ENCODE measurements around the gene TMEM181. TPM values are rescaled to one million over a fixed set of nuclear protein-coding genes. Genes with fewer than 3 reads are reported as not detected.
"Not testable (repeated sequence)": the region's sequence is repeated elsewhere in the genome, so short reads cannot be mapped to it uniquely, and the experiment has no call there.

The TMEM181 gene
- total and polyA plus RNA-seq, 2 experiments from 2014 or later, result 17.9 to 21.0 TPM

GRCh38 chr6:158665332-158665731 is 105.4 kb downstream of the TMEM181 start:
- DNase-seq (ENCODE audit: low read depth in 1 of 2, low spot score in 1 of 2), result no peak

DNA sequence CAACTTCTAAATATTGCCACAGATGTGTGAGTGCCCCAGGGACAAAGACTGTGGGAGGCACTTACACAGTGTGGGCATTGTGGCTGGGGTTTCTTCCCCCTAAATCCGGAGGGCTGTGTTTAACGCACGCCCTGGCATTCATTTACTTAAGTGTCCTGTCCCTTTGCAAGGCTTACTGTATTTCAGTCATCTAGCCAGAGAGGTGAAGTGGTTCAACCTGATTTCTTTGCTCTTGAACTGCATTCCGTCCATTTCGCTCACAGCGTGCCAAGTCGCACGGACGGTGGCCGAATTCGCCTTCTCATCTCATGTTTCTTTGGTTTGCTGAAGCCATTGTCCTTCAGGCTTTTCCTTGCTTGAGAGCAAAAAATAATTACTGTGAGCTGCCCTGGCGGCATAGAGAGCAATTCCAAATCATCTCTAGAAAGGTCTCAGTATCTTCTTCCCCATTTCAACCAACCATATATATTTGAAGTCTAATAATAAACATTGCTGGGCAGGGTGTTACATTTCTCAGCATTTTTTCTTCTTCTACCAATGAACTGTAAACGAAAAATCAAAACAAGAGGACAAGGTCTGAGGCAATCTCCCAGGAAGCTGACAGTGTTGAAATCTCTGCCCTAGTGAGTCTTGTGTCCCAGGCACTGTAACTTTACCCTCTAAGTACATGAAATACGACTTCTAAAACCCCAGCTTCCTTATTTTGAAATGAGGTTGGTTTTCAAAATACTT is 106.9 kb downstream of the TMEM181 start:
- H3K27ac ChIP-seq, result peak overlapping the region; percentile 31
- DNase-seq (ENCODE audit: low read depth in 1 of 2, low spot score in 1 of 2), result peak in 1 of 2 donors; percentile 89
- no peak for TF ChIP-seq CTCF (IDR thresholded peaks at IDR 0.05; ENCODE audit: low read depth, low read length)

More at GRCh38 chr6:158665332-158665731, 105.4 kb downstream of the TMEM181 start:
- H3K9me3 ChIP-seq (ENCODE audit: low read depth), result no peaks in the 10 kb centered on the region
- no peak for TF ChIP-seq CTCF (IDR thresholded peaks at IDR 0.05; ENCODE audit: low read depth, low read length)
- no peaks in the 10 kb centered on the region for H3K36me3 ChIP-seq
- peaks cover 22% of the 10 kb centered on the region for H3K4me1 ChIP-seq (ENCODE audit: low read depth)
- H3K4me3 ChIP-seq, result no peak overlapping the region
- H3K27ac ChIP-seq, result no peak overlapping the region
- no peaks in the 10 kb centered on the region for H3K27me3 ChIP-seq

DNA sequence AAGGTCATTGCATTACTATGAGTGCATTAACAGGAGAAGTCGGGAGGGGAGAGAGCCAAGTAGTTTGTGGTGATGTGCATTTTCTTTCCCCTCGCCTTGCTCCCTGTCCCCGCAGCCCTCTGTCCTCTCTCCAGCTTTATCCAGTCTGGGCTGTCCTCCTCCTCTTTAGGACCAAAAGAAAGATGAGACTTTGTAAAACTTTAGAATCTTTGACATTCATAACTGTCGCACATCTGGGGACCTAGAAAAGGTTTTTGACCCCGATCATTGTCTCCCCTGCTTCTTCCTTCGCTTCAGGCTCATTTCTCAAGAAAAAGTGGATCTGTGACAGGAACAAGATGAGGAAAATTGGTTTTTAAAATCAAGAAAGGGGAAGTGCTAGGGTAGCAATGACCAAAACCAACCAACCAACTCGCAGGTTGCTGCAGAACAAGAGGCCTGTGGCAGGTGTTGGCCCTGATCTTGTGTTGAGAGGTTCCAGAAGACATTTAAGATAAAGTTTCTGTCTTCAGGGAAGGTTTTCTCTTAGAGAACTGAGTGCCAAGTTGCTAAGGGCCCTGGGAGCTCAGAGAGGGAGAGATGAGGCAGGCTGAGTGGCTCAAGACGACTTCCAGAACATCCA is 107.6 kb downstream of the TMEM181 start:
- no peaks in the 10 kb centered on the region for H3K36me3 ChIP-seq
- no peak overlapping the region for H3K4me3 ChIP-seq
- peaks cover 22% of the 10 kb centered on the region for H3K4me1 ChIP-seq (ENCODE audit: low read depth)
- DNase-seq (ENCODE audit: low read depth in 1 of 2, low spot score in 1 of 2), result peak in 1 of 2 donors; percentile 17
- peak overlapping the region; percentile 31 for H3K27ac ChIP-seq
- no peaks in the 10 kb centered on the region for H3K9me3 ChIP-seq (ENCODE audit: low read depth)
- H3K27me3 ChIP-seq, result no peaks in the 10 kb centered on the region
- TF ChIP-seq CTCF (IDR thresholded peaks at IDR 0.05; ENCODE audit: low read depth, low read length), result no peak

More for the DNA sequence above, 106.9 kb downstream of the TMEM181 start:
- Histone ChIP-seq H3K27me3 (no peaks in the 10 kb centered on the region), H3K36me3 (no peaks in the 10 kb centered on the region), H3K4me3 (no peak overlapping the region), H3K9me3 (ENCODE audit: low read depth) (no peaks in the 10 kb centered on the region), H3K4me1 (ENCODE audit: low read depth) (peaks cover 22% of the 10 kb centered on the region)

- Histone ChIP-seq H3K27ac (no peak overlapping the region), H3K27me3 (no peaks in the 10 kb centered on the region), H3K9me3 (ENCODE audit: low read depth) (no peaks in the 10 kb centered on the region), H3K4me1 (ENCODE audit: low read depth) (peaks cover 19% of the 10 kb centered on the region), H3K4me3 (no peak overlapping the region), H3K36me3 (no peaks in the 10 kb centered on the region)
- no peak for TF ChIP-seq CTCF (IDR thresholded peaks at IDR 0.05; ENCODE audit: low read depth, low read length)
- no peak for DNase-seq (ENCODE audit: low read depth in 1 of 2, low spot score in 1 of 2)
Observed at GRCh38 chr6:158668707-158669103, 108.8 kb downstream of the TMEM181 start.

GRCh38 chr6:158669145-158670035 is 109.5 kb downstream of the TMEM181 start:
- Histone ChIP-seq H3K9me3 (ENCODE audit: low read depth) (no peaks in the 10 kb centered on the region), H3K4me3 (no peak overlapping the region), H3K27me3 (no peaks in the 10 kb centered on the region), H3K36me3 (no peaks in the 10 kb centered on the region), H3K4me1 (ENCODE audit: low read depth) (peaks cover 19% of the 10 kb centered on the region), H3K27ac (no peak overlapping the region)
- TF ChIP-seq CTCF (IDR thresholded peaks at IDR 0.05; ENCODE audit: low read depth, low read length), result no peak
- DNase-seq (ENCODE audit: low read depth in 1 of 2, low spot score in 1 of 2), result no peak

GRCh38 chr6:158672119-158672518 is 112.2 kb downstream of the TMEM181 start:
- DNase-seq (ENCODE audit: low read depth in 1 of 2, low spot score in 1 of 2); H3K27me3 ChIP-seq; H3K27ac ChIP-seq; H3K36me3 ChIP-seq; H3K4me3 ChIP-seq; H3K9me3 ChIP-seq (ENCODE audit: low read depth): not testable (repeated sequence)
- peaks cover 14% of the 10 kb centered on the region for H3K4me1 ChIP-seq (ENCODE audit: low read depth)
